G401.6 (cell line): ENCODE results near the gene ESPL1.

Experiments used
- FAIRE-seq: peaks from 2 replicates; lab custom pipeline; 2012; peaks lifted over from hg19 to GRCh38; lab: Jason Lieb, UNC

The ESPL1 gene

DNA sequence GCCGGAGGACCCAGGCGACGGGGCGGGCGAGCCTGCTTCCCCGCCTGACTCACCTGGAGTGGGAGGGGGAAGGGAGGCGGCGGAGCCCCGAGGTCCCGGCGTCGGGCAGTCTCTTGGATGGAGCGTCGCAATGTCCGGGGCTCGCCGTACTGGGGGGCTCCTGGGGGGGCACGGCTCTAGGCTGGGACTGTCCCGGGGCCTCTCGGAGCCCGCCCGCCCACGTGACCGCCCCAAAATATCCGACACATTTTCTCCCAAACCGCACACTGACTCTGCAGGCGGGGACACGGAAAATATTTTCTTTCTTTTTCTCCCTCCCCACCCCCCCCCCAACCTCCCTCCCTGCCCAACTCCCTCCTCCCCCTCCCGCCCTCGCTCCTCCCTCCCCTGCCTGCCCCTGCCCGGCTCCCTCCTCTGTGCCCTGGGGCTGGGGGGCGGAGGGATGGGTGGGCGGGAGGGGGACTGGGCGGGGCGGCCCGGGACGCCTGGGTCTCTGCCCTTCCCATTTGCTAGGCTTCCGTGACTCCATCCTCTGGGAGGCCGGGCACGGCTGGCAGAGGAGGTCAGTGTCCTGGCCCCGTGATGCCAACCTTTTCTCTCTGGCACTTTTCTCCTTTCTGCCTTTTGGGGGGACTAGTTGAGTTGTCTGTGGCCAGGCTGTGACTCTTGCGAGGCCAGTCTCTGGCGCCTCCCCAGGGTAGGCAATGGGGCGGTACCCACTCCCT is 36.0 kb upstream of the ESPL1 start, which contains the start of gene RARG:
Gene RARG (minus strand): TSS at position 289 of the 725 bp plus-strand sequence. CDS start 4,664 bp downstream, outside the sequence.
- no peak for FAIRE-seq

DNA sequence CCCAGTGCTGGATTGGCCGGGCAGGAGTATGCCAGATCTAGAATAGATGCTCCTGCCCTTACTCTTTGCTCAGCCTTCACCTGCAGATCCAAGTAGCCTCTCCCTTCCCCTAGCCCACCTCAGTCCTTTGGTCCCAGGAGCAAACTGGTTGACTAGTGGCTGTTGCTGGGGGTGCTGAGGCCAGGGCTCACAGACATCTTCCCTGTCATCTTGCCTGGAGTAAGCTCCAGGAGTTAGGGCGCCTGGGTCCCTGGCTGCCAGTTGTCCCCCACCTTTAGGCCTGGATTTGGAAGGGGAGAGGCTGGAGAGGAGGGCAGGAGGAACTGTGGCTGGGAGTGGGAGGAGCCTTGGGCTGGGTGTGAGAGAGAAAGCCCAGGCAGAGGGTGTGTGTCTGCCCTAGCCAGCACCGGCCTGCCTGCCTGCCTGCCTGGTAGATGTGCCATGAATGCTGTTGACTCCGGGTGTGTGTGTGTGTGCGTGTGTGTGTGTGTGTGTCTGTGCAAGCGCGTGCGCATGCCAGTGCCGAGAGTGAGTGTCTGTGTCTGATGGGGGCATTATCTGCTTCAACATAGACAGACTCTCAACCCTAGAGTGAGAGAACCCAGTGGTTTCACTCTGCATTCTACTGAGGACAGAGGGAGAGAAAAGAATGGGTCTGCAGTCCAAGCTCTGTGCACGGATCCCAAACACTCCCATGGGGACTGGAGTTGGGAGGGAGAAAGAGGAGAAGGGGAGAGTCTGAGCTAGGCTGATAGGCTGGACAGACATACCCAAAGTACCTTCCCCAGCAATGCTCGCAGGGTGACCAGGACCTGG is 35.2 kb upstream of the ESPL1 start:
- FAIRE-seq: no peak

DNA sequence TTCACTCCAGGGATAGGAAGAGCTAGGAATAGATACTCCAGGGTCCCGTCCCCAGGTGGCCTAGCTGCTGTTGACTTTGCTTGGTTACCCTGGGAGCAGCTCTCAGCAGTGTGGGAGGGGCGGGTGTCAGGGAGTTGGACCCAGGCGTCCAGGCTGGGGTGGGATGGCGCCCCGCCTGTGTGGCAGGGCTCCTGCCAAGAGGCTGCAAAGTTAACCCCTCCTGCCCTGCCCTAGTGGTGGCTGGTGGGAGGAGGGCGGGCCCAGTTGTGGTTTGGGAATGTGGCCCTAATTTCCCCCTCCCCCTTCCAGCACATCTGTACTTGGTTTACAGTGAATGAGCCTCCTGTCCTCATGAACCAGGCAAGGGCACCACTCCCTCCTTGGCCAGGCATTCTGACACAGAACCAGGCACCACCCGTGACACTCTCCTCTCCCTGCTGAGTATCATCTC is 34.4 kb upstream of the ESPL1 start:
- FAIRE-seq: no peak

- no peak for FAIRE-seq
These were observed 33.7 kb upstream of the ESPL1 start for GRCh38 chr12:53234271-53234914.

DNA sequence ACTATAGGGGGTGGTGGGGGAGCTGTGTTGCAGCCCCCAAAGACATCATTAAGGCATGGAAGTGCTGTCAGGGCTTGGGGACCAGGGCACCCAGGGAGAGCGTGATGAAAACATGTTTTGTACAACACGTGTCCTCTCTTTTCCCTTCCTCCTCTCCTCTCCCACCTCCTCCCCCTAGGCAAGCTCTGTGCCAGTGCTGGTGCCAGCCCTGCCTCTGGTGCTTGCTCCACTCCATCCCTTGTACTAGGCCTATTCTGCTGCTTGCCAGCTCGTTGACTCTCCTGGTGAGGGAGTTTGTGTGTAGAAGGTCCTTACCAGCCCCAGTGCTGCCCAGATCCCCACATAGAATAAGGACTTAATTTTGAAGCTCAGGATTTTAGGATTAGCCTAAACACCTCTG is 32.9 kb upstream of the ESPL1 start:
- FAIRE-seq: no peak

- no peak for FAIRE-seq
These were observed 32.2 kb upstream of the ESPL1 start for GRCh38 chr12:53235742-53236442.

GRCh38 chr12:53236443-53237111 is 31.5 kb upstream of the ESPL1 start:
- FAIRE-seq: no peak

DNA sequence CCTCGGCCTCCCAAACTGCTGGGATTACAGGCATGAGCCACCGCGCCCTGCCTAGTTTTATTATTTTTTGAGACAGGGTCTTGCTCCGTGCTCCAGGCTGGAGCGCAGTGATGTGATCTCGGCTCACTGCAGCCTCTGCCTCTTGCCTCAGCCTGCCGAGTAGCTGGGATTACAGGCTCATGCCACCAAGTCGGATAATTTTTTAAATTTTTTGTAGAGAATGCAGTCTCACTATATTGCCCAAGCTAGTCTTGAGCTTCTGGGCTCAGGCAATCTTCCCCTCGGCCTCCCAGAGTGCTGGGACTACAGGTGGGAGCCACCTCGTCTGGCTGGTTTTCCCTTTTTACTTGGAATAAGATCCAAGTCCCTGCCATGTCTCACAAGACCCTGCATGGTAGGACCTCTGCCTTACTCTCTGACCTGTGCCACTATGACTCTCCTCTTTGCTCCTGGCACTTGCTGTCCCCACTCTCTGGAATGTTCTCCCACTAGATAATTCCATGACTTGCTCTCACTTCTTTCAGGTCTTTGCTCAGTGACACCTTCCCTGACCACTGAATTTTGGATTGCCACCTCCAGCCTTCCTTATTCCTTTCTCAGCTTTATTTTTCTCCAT is 28.3 kb upstream of the ESPL1 start:
- FAIRE-seq: no peak

- FAIRE-seq: no peak
These were observed 26.3 kb upstream of the ESPL1 start for GRCh38 chr12:53241623-53242412.

GRCh38 chr12:53244337-53244736 is 23.8 kb upstream of the ESPL1 start:
- FAIRE-seq: no peak

DNA sequence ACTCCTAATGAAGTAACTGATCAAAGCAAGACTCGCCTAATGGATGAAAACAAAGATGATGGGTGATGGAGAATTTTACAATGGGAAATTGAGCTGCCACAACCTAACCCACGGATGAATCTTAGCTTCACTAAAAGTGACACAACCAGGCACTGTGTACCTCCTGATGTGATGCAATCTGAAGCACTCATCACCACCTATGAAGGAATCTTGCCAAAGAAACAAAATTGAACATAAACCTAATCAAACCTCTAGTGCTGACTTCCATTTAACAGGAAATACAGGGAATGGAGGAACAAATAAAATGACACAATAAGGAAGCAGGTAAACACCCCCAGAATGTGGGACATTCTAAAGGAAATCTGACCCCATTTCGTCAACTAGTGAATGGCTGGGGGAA is 22.8 kb upstream of the ESPL1 start:
- no peak for FAIRE-seq

DNA sequence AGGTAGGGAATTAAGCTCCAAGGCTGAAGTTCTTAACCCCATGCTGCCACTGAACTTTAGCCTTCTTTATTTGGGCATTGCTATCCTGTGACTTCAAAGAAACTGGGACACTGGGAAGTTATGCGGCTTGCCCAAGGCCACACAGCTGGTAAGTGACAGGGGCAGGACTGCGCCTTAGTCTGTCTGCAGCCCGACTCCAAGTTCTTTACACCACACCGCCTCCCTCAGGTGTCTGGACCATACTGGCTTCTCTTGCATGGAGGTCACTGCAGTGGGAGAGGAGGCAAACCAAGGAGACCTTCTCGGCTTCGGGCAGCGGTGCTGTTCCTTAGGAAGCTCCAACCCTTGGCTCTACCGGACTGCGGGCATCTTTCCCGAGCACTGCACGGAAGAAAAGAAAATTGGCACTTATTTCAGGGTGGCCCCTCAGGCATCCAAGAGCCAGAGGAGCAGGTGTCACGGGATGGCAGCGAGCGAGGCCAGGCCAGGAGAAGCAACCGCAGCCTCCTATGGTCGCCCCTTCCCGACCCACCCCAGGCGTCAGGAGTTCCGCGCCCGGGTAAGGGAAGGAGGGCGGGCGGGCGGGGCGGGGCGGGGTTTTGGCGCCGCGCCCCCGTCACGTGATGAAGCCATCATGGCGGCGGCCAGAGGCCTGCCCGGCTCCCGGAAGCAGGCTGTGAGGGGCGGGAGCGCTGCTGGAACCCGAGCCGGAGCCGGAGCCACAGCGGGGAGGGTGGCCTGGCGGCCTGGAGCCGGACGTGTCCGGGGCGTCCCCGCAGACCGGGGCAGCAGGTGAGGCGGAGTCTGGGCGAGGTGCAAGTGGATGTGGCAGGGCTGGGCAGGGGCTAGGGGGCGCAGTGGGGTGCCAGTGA is 16.4 kb upstream of the ESPL1 start:
- peak; percentile 23 for FAIRE-seq

DNA sequence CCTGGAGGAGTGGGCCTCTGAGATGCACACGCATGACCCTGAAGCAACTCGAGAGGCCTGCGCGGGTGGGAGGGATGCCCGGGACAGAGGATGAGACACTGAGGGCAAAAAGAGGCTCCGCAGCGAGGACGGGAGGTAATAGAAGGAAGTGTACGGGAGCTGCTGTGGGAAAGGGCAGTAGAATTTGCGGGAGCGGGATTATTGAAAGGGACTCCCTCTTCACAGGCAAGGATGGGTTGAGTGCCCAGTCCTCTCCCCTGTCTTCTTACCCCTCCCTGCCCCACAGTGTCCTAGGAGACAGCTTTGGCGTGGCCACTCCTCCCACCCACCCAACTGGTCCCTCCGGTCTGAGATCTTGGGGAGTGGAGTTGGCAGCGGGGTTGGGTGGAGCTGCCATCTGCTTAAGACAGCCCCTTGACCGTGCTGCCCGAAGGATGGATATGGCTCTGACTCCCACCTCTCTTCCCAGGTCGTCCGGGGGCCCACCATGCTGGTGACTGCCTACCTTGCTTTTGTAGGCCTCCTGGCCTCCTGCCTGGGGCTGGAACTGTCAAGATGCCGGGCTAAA is 15.7 kb upstream of the ESPL1 start:
- FAIRE-seq: no peak

DNA sequence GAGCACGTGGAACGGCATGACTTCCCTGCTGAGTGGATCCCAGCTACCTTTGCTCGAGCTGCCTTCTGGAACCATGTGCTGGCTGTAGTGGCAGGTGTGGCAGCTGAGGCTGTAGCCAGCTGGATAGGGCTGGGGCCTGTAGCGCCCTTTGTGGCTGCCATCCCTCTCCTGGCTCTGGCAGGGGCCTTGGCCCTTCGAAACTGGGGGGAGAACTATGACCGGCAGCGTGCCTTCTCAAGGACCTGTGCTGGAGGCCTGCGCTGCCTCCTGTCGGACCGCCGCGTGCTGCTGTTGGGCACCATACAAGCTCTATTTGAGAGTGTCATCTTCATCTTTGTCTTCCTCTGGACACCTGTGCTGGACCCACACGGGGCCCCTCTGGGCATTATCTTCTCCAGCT is 14.8 kb upstream of the ESPL1 start:
- FAIRE-seq: no peak

- no peak for FAIRE-seq
These were observed 13.1 kb upstream of the ESPL1 start for GRCh38 chr12:53254816-53255545.

- no peak for FAIRE-seq
These were observed 12.1 kb upstream of the ESPL1 start for GRCh38 chr12:53255996-53256395.

- FAIRE-seq: no peak
These were observed 9.3 kb upstream of the ESPL1 start for GRCh38 chr12:53258541-53259539.
